ENCODE results near the gene KRTAP3-1.

DNA sequence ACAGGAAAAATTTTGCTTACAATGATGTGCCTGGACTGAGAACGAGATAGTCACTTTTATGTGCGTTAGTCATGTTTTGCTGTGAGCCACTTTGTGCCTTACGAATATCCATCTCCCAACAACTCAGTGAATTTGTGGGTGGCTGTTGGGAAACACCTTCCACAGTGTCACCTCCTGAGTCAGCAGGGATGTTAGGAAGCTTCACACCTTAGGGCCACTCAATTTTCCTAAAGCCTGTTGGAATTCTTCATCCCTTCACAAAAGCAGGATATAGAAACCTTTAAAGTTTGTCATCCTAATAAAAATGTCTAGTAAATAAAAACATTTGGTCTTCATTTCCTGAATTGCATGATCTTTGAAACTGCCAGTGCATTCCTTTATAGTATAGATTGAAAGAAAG lies 4.3 kb upstream of the KRTAP3-1 start:
- TF ChIP-seq, protein P1, sequence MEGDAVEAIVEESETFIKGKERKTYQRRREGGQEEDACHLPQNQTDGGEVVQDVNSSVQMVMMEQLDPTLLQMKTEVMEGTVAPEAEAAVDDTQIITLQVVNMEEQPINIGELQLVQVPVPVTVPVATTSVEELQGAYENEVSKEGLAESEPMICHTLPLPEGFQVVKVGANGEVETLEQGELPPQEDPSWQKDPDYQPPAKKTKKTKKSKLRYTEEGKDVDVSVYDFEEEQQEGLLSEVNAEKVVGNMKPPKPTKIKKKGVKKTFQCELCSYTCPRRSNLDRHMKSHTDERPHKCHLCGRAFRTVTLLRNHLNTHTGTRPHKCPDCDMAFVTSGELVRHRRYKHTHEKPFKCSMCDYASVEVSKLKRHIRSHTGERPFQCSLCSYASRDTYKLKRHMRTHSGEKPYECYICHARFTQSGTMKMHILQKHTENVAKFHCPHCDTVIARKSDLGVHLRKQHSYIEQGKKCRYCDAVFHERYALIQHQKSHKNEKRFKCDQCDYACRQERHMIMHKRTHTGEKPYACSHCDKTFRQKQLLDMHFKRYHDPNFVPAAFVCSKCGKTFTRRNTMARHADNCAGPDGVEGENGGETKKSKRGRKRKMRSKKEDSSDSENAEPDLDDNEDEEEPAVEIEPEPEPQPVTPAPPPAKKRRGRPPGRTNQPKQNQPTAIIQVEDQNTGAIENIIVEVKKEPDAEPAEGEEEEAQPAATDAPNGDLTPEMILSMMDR (IDR thresholded peaks at IDR 0.05), result no peak
- TF ChIP-seq PRDM15 (CRISPR knock-in tag; IDR thresholded peaks at IDR 0.05) (no peak), NFE2L1 (CRISPR knock-in tag; IDR thresholded peaks at IDR 0.05) (no peak), PREB (CRISPR knock-in tag; IDR thresholded peaks at IDR 0.05; ENCODE audit: borderline replicate concordance) (no peak), MYBL2 (CRISPR knock-in tag; IDR thresholded peaks at IDR 0.05) (no peak), RELA (CRISPR knock-in tag; IDR thresholded peaks at IDR 0.05; ENCODE audit: borderline replicate concordance) (no peak), MAX (CRISPR knock-in tag; IDR thresholded peaks at IDR 0.05) (no peak), FOXJ3 (CRISPR knock-in tag; IDR thresholded peaks at IDR 0.05; ENCODE audit: borderline replicate concordance) (no peak), CREB1 (CRISPR knock-in tag; IDR thresholded peaks at IDR 0.05) (no peak), NR2C2 (CRISPR knock-in tag; IDR thresholded peaks at IDR 0.05) (no peak)
- TF ChIP-seq, protein P2, sequence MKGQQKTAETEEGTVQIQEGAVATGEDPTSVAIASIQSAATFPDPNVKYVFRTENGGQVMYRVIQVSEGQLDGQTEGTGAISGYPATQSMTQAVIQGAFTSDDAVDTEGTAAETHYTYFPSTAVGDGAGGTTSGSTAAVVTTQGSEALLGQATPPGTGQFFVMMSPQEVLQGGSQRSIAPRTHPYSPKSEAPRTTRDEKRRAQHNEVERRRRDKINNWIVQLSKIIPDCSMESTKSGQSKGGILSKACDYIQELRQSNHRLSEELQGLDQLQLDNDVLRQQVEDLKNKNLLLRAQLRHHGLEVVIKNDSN (CRISPR knock-in tag; IDR thresholded peaks at IDR 0.05), result no peak
- TF ChIP-seq, protein P3, sequence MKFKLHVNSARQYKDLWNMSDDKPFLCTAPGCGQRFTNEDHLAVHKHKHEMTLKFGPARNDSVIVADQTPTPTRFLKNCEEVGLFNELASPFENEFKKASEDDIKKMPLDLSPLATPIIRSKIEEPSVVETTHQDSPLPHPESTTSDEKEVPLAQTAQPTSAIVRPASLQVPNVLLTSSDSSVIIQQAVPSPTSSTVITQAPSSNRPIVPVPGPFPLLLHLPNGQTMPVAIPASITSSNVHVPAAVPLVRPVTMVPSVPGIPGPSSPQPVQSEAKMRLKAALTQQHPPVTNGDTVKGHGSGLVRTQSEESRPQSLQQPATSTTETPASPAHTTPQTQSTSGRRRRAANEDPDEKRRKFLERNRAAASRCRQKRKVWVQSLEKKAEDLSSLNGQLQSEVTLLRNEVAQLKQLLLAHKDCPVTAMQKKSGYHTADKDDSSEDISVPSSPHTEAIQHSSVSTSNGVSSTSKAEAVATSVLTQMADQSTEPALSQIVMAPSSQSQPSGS (CRISPR knock-in tag; IDR thresholded peaks at IDR 0.05; ENCODE audit: borderline replicate concordance, low read depth), result no peak
- TF ChIP-seq, protein P4, sequence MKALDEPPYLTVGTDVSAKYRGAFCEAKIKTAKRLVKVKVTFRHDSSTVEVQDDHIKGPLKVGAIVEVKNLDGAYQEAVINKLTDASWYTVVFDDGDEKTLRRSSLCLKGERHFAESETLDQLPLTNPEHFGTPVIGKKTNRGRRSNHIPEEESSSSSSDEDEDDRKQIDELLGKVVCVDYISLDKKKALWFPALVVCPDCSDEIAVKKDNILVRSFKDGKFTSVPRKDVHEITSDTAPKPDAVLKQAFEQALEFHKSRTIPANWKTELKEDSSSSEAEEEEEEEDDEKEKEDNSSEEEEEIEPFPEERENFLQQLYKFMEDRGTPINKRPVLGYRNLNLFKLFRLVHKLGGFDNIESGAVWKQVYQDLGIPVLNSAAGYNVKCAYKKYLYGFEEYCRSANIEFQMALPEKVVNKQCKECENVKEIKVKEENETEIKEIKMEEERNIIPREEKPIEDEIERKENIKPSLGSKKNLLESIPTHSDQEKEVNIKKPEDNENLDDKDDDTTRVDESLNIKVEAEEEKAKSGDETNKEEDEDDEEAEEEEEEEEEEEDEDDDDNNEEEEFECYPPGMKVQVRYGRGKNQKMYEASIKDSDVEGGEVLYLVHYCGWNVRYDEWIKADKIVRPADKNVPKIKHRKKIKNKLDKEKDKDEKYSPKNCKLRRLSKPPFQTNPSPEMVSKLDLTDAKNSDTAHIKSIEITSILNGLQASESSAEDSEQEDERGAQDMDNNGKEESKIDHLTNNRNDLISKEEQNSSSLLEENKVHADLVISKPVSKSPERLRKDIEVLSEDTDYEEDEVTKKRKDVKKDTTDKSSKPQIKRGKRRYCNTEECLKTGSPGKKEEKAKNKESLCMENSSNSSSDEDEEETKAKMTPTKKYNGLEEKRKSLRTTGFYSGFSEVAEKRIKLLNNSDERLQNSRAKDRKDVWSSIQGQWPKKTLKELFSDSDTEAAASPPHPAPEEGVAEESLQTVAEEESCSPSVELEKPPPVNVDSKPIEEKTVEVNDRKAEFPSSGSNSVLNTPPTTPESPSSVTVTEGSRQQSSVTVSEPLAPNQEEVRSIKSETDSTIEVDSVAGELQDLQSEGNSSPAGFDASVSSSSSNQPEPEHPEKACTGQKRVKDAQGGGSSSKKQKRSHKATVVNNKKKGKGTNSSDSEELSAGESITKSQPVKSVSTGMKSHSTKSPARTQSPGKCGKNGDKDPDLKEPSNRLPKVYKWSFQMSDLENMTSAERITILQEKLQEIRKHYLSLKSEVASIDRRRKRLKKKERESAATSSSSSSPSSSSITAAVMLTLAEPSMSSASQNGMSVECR (CRISPR knock-in tag; IDR thresholded peaks at IDR 0.05; ENCODE audit: borderline replicate concordance), result no peak

All from WTC11 (cell line).